ENCODE measurements around the gene SLC12A8. TPM values are rescaled to one million over a fixed set of nuclear protein-coding genes. Genes with fewer than 3 reads are reported as not detected.

Gene SLC12A8
- total and polyA plus RNA-seq, 2 of the 13 experiments (the other 11 are each of a cell fraction or from before 2014, with no cell fraction given) = 0.44 to 0.71 TPM

DNA sequence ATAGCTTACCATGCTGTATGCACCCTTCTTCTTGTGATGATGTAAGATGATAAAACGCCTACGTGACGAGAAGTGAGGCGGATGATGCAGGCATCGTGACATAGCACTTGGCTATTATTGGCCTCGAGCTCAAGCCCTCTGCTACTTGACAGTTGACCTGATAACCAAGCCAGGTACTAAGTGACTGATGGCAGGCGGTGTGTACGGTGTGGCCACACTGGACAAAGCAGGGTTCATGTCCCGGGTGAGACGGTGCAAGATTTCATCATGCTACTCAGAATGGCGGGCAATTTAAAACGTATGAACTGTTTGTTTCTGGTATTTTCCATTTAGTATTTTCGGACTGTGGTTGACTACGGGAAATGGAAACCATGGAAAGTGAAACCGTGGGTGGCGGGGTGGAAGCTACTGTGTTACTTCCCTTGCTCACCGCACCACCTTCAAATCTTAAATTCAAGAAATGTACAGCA lies 57.7 kb downstream of the SLC12A8 start:
- in situ Hi-C loops (cut with HindIII; ENCODE audit: extremely low pct_ligation_motif_present, low pct_unique_long_range_greater_than_20kb) = loop anchor here (25.0 kb wide), 1 partner anchor 393 kb away; no protein-coding TSS in a partner anchor
- H3K9ac ChIP-seq (ENCODE audit: insufficient read depth, low read depth, low read length) = no peak overlapping the region
- no peak overlapping the region for H2AFZ ChIP-seq (ENCODE audit: low read length)
- no peaks in the 10 kb centered on the region for H3K79me2 ChIP-seq (ENCODE audit: insufficient read depth, low read length)
- H3K4me1 ChIP-seq (ENCODE audit: insufficient read depth, low read length) = peaks cover 12% of the 10 kb centered on the region
- intact Hi-C loops (cut with micrococcal nuclease; ENCODE audit: unreplicated experiment) = loop anchor here (10.0 kb wide), 1 partner anchor 100 kb away; the partner anchor contains the start of gene HEG1
- peaks cover 0 to 4% of the 10 kb centered on the region in 2 experiments; a peak in 1 of 5 replicates for H3K27me3 ChIP-seq (ENCODE audit: control insufficient read depth in 1 of 2, insufficient read depth in 2 of 2, low read length in 2 of 2)
- ATAC-seq (no peak), DNase-seq (ENCODE audit: low spot score) (no peak), FAIRE-seq (no peak)
- no peak overlapping the region for H3K4me3 ChIP-seq (replicated peaks in 1 of 3; ENCODE audit: insufficient read depth in 1 of 3, low read depth in 2 of 3, low read length in 3 of 3)
- CTCF ChIA-PET (ENCODE audit: low intra/inter-chr PET ratio, low total read pairs) = no interaction called here
- no peaks in the 10 kb centered on the region for H3K9me3 ChIP-seq (ENCODE audit: low read length)
- BruUV-seq (replicated peaks) = no TSS peak
- H4K20me1 ChIP-seq (ENCODE audit: insufficient read depth, low read length) = no peaks in the 10 kb centered on the region
- no peak overlapping the region for H3K27ac ChIP-seq (ENCODE audit: extremely low read length, insufficient read depth, low read length)
- no peaks in the 10 kb centered on the region for H3K36me3 ChIP-seq (replicated peaks in 1 of 2; ENCODE audit: control insufficient read depth in 1 of 2, insufficient read depth in 2 of 2, low read length in 2 of 2)
- TF ChIP-seq ZNF782 (CRISPR knock-in tag; IDR thresholded peaks at IDR 0.05; ENCODE audit: borderline replicate concordance) = no peak
- TF ChIP-seq ZBTB4 (CRISPR knock-in tag; IDR thresholded peaks at IDR 0.05; ENCODE audit: borderline replicate concordance) = no peak
- no peak for TF ChIP-seq ZNF274 (CRISPR knock-in tag; IDR thresholded peaks at IDR 0.05)
- TF ChIP-seq ZNF678 (CRISPR knock-in tag; IDR thresholded peaks at IDR 0.05) = no peak
- TF ChIP-seq HOXA7 (CRISPR knock-in tag; IDR thresholded peaks at IDR 0.05) = no peak
- TF ChIP-seq ZFP1 (CRISPR knock-in tag; IDR thresholded peaks at IDR 0.05) = no peak
- no peak for TF ChIP-seq STAG1 (CRISPR knock-in tag; IDR thresholded peaks at IDR 0.05)
- no peak for TF ChIP-seq RBM39 (IDR thresholded peaks at IDR 0.05; ENCODE audit: low read depth, low read length, poor library complexity, severe bottlenecking)
- no peak for TF ChIP-seq TFE3 (CRISPR knock-in tag; IDR thresholded peaks at IDR 0.05)
- TF ChIP-seq, protein P1, sequence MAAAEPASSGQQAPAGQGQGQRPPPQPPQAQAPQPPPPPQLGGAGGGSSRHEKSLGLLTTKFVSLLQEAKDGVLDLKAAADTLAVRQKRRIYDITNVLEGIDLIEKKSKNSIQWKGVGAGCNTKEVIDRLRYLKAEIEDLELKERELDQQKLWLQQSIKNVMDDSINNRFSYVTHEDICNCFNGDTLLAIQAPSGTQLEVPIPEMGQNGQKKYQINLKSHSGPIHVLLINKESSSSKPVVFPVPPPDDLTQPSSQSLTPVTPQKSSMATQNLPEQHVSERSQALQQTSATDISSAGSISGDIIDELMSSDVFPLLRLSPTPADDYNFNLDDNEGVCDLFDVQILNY (CRISPR knock-in tag; conservative IDR thresholded peaks at IDR 0.05) = no peak
- no peak for TF ChIP-seq CC2D1A (CRISPR knock-in tag; IDR thresholded peaks at IDR 0.05)
- no peak for TF ChIP-seq ZNF83 (CRISPR knock-in tag; IDR thresholded peaks at IDR 0.05; ENCODE audit: borderline replicate concordance)
- WGBS (ENCODE audit: low lambda C conversion rate) = 84% methylated on average over 17 of the region's 17 CpGs
- H3K4me2 ChIP-seq (ENCODE audit: low read depth, low read length) = no peak overlapping the region
- POLR2A ChIA-PET = no interaction called here

Data from HepG2 (cell line).